NCI-H2107 treated with DMSO at 0.1 percent for 48 hours (cell line): ENCODE measurements around the gene SRGAP1.
"Not testable (repeated sequence)": the region's sequence is repeated elsewhere in the genome, so short reads cannot be mapped to it uniquely, and the experiment has no call there.

Source experiments
- DNase-seq: peaks from one replicate; lab custom pipeline; 2025; ENCODE audit not compliant: unreplicated experiment; lab: John Stamatoyannopoulos, UW

SRGAP1 gene

DNA sequence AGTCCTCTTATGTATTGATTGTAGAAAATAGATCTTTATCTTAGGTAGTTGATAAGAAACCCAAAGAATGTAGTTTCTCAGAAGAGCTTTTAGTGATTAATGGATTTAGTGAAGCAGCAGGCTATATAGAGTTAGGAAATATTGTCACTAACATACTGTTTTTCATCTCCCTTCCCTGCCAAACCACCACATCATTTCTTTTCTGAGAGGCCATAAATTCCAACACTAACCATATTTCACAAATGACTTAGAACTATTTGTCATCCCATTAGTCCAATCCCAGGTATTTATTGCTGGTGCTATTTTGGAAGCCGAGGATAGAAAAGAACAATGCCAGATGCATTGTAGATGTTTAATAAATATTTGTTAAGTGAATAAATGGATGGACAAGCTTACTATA, 191.9 kb downstream of the SRGAP1 start:
- DNase-seq: no peak

DNA sequence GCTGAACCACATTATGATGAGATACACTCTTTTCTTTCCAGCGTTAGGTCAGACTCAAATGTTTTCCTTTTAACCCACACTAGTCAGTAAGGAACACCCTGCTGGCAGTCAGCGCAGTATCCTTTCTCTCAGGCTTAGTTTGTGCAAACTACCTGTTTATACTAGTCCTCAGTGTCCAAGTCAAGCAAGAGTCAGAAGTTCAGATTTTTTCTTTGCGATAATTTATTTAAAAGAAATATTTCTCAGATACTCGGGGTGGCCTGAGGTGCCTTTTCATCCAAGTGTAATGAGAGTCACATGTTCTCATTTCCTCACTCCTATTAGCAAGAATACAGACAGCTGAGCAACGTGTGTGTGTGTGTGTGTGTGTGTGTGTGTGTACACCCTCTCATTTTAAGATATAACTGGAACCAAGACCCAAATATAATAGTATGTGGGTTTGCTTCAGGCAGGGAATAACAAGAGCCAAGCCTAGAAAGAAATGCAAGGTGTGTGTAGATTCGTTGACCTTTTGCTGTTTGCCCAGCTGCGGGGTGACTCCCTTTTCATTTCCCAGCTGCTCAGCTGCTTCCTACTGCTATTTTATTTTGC, 194.9 kb downstream of the SRGAP1 start:
- peak; percentile 91 for DNase-seq

DNA sequence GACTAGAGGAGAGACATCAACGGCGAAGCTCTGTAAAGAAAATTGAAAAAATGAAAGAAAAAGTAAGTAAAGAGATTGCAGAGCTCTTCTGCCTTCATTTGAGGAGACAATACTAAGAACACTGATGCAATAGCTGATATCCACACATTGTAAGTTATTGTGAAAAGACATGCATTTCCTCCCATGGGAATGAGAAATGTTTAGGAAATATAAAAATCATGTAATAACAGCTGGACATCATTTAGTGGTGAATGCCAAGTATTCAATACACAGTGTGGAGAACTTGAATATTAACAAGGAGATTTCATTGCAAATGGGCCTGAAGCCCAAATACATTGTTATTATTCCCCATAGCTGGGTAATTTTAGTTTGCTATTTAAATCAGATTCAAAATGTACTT, 198.4 kb downstream of the SRGAP1 start:
- DNase-seq: no peak

- no peak for DNase-seq
Measured at GRCh38 chr12:64044191-64044590, 199.7 kb downstream of the SRGAP1 start.

DNA sequence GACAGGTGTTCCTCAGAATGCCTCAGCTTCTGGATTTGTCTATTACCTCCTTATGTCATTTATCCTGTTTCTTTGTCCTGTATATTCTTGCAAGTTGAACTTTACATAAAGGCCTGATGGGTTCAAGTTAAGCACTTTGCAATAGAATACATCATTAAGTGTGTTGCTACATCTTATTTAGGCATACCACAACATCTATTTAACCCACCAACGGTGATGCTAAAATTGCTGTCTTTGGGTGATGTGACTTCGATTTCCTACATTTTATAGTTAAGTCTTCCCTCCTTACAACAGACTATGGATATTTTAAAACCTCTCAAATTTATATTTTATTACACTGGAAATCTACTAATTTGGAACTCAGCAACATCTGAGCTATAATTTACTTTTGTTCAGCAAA, 206.6 kb downstream of the SRGAP1 start:
- no peak for DNase-seq

GRCh38 chr12:64053117-64053516, 208.6 kb downstream of the SRGAP1 start:
- no peak for DNase-seq

DNA sequence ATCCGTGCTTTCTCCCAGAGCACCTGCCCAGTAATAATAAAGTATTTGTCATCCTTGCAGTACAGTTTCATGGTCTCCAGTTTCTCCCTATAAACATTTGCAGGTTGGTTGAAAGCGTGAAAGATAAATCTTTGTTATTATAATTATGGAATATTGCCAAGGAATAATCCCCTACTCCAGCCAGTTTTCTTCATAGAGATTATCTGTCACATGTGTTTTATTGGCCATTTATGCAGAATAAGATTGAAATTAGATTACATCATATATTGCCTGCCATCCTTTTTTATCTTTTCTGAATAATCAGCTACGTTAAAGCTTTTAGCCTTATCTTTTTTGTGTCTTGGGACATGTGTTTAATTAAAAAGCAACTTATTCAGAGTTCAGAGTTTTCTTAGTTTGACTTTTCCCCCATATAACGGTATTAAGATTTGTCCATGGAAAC, 209.6 kb downstream of the SRGAP1 start:
- DNase-seq: no peak

DNA sequence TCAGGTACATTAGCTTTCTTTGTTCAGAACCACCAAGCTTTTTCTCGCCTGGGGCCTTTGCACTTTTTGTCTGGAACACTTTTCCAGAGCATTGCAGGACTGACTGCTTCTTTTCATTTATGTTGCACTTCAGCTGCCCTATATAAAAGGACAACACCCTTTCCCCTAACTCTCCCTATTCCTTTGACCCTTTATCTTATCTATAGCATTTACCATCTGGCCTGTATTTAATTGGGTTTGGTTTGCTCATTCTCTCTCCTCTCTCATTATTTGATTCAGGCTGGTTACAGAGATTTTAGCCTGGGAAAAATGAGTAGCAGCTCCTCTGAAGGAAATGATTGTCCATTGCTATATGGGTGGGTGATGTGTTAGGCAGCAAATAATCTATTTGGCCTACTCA, 212.2 kb downstream of the SRGAP1 start:
- no peak for DNase-seq

- DNase-seq: no peak
Measured at GRCh38 chr12:64057706-64058105, 213.2 kb downstream of the SRGAP1 start.

DNA sequence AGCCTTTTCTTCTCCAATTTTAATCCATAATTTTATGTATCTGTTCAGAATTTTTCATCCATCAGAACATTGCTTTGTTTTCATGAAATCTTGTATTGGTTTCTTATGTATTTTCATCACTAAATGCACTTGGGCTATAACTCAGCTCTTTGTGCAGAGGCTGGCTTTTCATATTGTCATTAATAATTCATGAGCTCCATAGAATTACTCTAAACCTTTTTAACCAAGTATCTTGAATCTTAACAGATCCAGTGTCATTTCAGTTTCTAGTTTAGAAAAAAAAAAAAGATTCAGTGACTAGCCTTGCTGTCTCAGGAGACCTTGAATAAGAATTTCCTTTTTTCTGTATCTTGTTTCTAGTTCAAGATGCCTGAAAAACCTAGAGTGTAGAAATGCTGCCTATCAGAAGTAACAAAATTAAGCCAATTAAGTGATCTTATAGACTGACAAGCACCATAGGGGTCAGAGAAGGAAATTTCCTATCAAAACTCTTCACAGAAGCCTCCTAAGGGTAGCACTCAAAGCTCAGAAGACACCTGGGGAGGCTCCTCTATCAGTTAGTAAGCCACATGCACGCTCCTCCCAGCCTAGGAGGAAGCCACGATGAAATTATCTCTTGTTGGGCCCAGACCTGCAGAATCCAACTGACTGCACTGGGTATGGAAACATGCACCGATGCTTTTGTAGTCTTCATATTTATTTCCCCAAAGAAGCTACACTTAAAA, 214.2 kb downstream of the SRGAP1 start:
- DNase-seq: no peak

- no peak for DNase-seq
Measured at GRCh38 chr12:64059685-64060084, 215.2 kb downstream of the SRGAP1 start.

DNA sequence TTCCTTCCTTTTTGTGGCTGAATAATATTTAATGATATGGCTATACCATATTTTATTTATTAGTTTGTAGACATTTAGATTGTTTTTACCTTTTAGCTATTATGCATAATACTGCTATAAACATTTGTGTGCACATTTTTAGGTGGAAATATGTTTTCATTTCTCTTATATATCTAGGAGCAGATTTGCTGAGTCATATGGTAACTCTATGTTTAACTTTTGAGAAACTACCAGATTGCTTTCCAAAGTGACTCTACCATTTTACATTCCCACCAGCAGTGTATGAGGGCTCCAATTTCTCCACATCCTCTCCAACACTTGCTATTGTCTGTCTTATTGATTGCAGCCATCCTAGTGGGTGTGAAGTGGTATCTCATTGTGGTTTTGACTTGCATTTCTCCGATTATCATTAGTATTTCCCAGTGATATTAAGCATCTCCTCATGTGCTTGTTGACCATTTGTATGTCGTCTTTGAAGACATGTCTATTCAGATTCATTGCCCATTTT, 217.4 kb downstream of the SRGAP1 start:
- no peak for DNase-seq

DNA sequence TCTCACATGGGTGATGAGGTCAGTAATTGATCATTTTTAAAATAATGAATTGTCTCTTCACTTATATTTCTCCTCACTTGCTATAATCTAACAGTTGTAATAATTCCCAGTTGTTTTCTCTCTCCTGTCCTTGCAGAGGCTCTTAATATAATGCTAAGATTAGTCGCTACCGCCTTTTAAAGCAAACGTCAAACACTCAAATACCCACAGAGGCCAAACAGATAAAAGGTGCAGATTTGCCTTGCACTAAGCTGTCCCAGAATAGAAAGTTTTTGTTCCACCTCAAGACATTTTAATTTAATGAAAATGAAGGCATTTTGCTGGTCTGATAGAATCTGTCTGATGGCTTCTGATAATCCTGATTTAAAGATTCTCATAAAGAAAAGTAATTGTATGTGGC, 218.6 kb downstream of the SRGAP1 start:
- DNase-seq: no peak

GRCh38 chr12:64064240-64064639, 219.7 kb downstream of the SRGAP1 start:
- DNase-seq: no peak

GRCh38 chr12:64064706-64065105, 220.2 kb downstream of the SRGAP1 start:
- DNase-seq: no peak

DNA sequence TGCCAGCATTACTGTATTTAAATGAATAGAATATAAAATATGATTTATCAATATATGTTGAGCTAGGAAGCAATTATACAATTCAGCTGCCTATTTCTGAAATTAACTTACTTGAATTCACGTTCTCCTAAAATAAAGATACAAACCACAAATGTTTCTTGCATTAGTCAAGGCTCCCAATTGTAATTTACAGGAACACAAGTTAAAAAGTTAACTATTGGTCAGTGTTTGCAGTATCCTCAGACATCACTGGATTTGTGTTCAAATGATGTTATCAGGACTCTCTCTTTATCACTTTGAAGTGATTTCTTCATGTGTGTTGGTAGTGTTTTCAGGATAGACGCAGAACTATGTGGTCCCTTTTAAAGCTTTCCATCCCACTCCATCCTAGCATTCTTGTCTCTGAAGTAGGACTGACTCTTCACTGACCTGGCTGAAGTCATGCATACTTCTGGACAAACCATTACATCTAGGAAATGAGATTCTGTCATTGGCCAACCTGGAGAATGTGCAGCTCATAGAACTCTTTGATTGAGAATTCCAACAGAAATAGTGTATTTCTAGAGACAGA, 221.5 kb downstream of the SRGAP1 start:
- no peak for DNase-seq

DNA sequence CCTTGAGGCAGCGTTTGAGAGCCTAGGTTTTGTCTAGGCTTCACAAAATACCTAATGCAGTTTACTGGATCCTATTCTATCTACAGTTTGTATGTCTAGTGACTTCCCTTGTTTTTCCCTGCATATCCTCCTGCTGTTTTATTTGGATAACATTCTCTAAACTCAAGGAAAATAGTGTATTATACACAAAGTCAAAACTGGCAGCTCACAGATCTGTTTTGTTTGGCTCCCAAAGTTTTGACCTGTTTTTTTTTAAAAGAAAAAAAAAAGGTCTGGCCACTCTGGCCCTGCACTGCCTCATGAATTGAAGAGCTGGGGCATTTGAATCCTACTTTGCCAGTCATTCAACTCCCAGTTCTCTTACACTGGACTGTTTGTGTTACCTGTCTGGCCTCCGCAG, 222.3 kb downstream of the SRGAP1 start:
- DNase-seq: no peak

DNA sequence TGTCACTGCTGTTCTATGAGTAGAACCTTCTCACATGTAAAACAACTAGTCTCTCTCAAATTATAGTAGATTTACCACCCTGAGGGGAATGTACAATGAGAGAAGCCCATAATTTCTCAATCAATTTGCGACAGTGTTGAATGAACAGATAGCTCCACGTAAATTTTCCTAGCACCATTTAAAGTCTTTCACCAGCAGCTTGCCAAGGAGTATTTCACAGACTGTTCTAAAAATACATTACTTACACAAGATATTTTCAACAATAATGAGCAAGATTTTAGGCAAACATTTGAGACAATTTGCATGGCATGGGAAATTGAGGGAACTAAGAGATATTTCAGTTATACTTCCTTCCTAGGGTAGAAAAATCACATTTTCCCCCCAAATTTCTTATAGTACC, 226.0 kb downstream of the SRGAP1 start:
- DNase-seq: no peak

DNA sequence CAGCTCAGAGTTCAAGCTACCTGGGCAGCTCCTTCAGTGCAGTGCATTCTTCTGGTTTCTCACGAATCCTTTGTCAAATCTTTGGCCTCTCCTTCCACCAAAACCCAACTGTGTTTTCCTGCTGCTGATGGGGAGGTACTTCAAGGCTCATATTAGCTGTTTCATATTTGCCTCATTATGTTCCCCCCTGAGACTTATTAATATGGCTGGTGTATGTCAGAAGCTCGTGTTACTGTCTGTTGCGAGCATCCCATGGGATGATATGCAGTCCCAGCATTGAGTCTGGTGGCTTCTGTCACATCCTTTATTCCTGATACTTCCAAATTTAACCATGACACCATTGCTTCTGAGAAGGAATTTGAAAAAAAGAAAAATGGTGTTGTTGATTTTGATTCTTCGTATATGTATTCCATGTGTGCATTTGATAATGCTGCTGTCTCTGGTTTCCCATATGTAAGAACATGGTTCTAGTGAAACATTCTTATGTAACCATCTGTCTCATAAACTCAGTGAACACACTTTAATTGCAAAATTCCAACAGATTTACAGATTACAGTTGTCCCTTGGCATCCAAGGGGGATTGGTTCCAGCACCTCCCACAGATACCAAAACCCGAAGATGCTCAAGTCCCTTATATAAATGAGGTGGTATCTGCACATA, 228.5 kb downstream of the SRGAP1 start:
- DNase-seq: no peak

GRCh38 chr12:64076565-64076964, 232.1 kb downstream of the SRGAP1 start:
- not testable (repeated sequence) for DNase-seq

DNA sequence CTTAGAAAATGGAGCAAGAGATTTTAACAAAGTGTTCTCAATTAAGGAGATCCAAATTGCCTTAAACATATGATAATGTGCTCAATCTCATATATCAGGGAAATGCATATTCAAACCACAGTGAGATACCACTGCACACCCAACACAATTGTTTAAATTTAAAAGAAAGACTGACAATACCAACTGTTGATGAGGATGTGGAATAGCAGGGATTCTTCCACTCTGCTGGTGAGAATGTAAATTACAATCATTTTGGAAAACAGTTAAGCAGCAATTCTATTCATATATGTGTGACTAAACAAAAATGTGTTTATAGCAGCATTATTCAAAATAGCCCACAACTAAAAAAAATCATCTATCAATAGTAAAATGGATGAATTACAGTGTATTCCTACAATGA, 233.4 kb downstream of the SRGAP1 start:
- DNase-seq: no peak
